H1 (cell line): ENCODE results near the gene PCDHA10. TPM values are rescaled to one million over a fixed set of nuclear protein-coding genes. Genes with fewer than 3 reads are reported as not detected.

Source experiments
- BCL11A ChIP-seq, 2 experiments: IDR thresholded peaks; one replicate each; pipeline ENCODE4 v1.6.1; 2011; ENCODE audit warnings: low read depth in 2 of 2, low read length in 2 of 2, mild to moderate bottlenecking in 2 of 2
- CTCF ChIP-seq, 3 experiments: IDR thresholded peaks; 1 replicate in 2 of 3; 2 replicates in 1 of 3; pipeline versions ENCODE4 v1.5.1 to v1.6.1; 2011; ENCODE audit warnings: low read length in 3 of 3, mild to moderate bottlenecking in 3 of 3, inconsistent platforms in 2 of 3, low read depth in 1 of 3, moderate library complexity in 1 of 3; ENCODE audit not compliant: insufficient read depth in 1 of 3; ENCODE audit errors: control extremely low read depth in 1 of 3
- KDM4A ChIP-seq: IDR thresholded peaks from one replicate; pipeline ENCODE4 v1.7.1; 2012; ENCODE audit warnings: low read depth, mild to moderate bottlenecking, moderate library complexity, low read length, inconsistent platforms; ENCODE audit not compliant: severe bottlenecking
- RNF2 ChIP-seq: fragments of 200-900, 300-1000 bp; sonication (generic); IDR thresholded peaks from 2 replicates; pipeline ENCODE4 v1.7.1; 2016; ENCODE audit warnings: borderline replicate concordance, low read depth, mild to moderate bottlenecking, antibody characterized with exemption, low read length; ENCODE audit not compliant: poor library complexity, severe bottlenecking; ENCODE audit errors: missing control alignments
- YY1 ChIP-seq: IDR thresholded peaks from 2 replicates; pipeline ENCODE4 v1.6.1; 2011; ENCODE audit warnings: low read depth, mild to moderate bottlenecking, low read length
- polyA plus RNA-seq, 7 experiments: library from polyadenylated mRNA; depleted of rRNA in 3 of 7; stranded (reverse) in 5 of 7; unstranded in 2 of 7; fragments of >200 nt in 5 of 7; fragments of 200-250 nt in 2 of 7; gene quantifications; 1 replicate in 5 of 7; 2 replicates in 1 of 7; 4 replicates in 1 of 7; pipeline versions ENCODE4 v1.2.1 to v1.2.3, GENCODE V29; 2011 to 2013; ENCODE audit warnings: missing spikeins in 2 of 7, mixed read lengths in 2 of 7
- total RNA-seq: library from RNA; stranded (reverse); fragmentation: NEBNext Ultra II Directional; extraction: Animal tissue kit (Norgen Biotek cat#: 25700); gene quantifications from 2 replicates; pipeline ENCODE4 v1.2.1, GENCODE V29; 2021

PCDHA10 gene
- total and polyA plus RNA-seq, 2 of the 8 experiments (the other 6 are each of a cell fraction or from before 2014, with no cell fraction given) = 2.8 to 5.4 TPM

- TF ChIP-seq YY1 (peak; percentile 17; the same call in 1 of the 2 replicates), RNF2 (no peak), BCL11A (IDR thresholded peaks at IDR 0.05; ENCODE audit: low read depth in 2 of 2, low read length in 2 of 2) (no peak), KDM4A (peak; percentile 75), CTCF (IDR thresholded peaks at IDR 0.05; ENCODE audit: control extremely low read depth in 1 of 3, insufficient read depth in 1 of 3, low read depth in 1 of 3, low read length in 3 of 3) (peak; percentile 75 to 81 (median 81))
Measured at GRCh38 chr5:140806834-140807775, 48.6 kb upstream of the PCDHA10 start, which contains the start of gene PCDHA4 (continued).
